ENCODE measurements around the gene SLC47A2.
"Not testable (repeated sequence)": the region's sequence is repeated elsewhere in the genome, so short reads cannot be mapped to it uniquely, and the experiment has no call there.

SLC47A2 gene

GRCh38 chr17:19703828-19704613, 12.4 kb downstream of the SLC47A2 start:
- Mint-ChIP-seq H3K4me1 (ENCODE audit: low read depth in 2 of 2) (no peaks in the 10 kb centered on the region), H3K36me3 (ENCODE audit: insufficient read depth) (peaks cover 3% of the 10 kb centered on the region), H3K9me3 (no peaks in the 10 kb centered on the region), H3K27ac (no peak overlapping the region), H3K27me3 (no peaks in the 10 kb centered on the region), H3K4me3 (no peak overlapping the region)
- DNase-seq = no peak
- ATAC-seq (replicated peaks) = no peak

- peak overlapping the region in 1 of 2 donors; percentile 44 for H3K27ac Mint-ChIP-seq
These were observed 13.1 kb downstream of the SLC47A2 start for GRCh38 chr17:19703106-19703827.

GRCh38 chr17:19702217-19702641, 14.2 kb downstream of the SLC47A2 start:
- Mint-ChIP-seq H3K27ac (peak overlapping the region in 1 of 2 donors; percentile 44), H3K9me3 (no peaks in the 10 kb centered on the region), H3K27me3 (no peaks in the 10 kb centered on the region), H3K4me1 (ENCODE audit: low read depth in 2 of 2) (no peaks in the 10 kb centered on the region), H3K4me3 (no peak overlapping the region), H3K36me3 (ENCODE audit: insufficient read depth) (peaks cover 3% of the 10 kb centered on the region)
- DNase-seq (no peak), ATAC-seq (replicated peaks) (no peak)

More at GRCh38 chr17:19703106-19703827, 13.1 kb downstream of the SLC47A2 start:
- ATAC-seq (replicated peaks) (no peak), DNase-seq (no peak)
- Mint-ChIP-seq H3K4me3 (no peak overlapping the region), H3K4me1 (ENCODE audit: low read depth in 2 of 2) (no peaks in the 10 kb centered on the region), H3K9me3 (no peaks in the 10 kb centered on the region), H3K36me3 (ENCODE audit: insufficient read depth) (peaks cover 3% of the 10 kb centered on the region), H3K27me3 (no peaks in the 10 kb centered on the region)

- Mint-ChIP-seq H3K4me3 (no peak overlapping the region), H3K27ac (no peak overlapping the region), H3K27me3 (no peaks in the 10 kb centered on the region), H3K4me1 (ENCODE audit: low read depth in 2 of 2) (no peaks in the 10 kb centered on the region), H3K36me3 (ENCODE audit: insufficient read depth) (no peaks in the 10 kb centered on the region), H3K9me3 (no peaks in the 10 kb centered on the region)
- no peak for DNase-seq
- no peak for ATAC-seq (replicated peaks)
These were observed 29.8 kb downstream of the SLC47A2 start for GRCh38 chr17:19686400-19687090.

GRCh38 chr17:19684909-19685580, 31.3 kb downstream of the SLC47A2 start:
- H3K4me3 Mint-ChIP-seq; H3K27me3 Mint-ChIP-seq; ATAC-seq (replicated peaks); DNase-seq; H3K36me3 Mint-ChIP-seq (ENCODE audit: insufficient read depth); H3K9me3 Mint-ChIP-seq; H3K4me1 Mint-ChIP-seq (ENCODE audit: low read depth in 2 of 2); H3K27ac Mint-ChIP-seq: not testable (repeated sequence)

GRCh38 chr17:19683117-19683516, 33.3 kb downstream of the SLC47A2 start:
- Mint-ChIP-seq H3K4me3 (no peak overlapping the region), H3K9me3 (no peaks in the 10 kb centered on the region), H3K36me3 (ENCODE audit: insufficient read depth) (no peaks in the 10 kb centered on the region), H3K4me1 (ENCODE audit: low read depth in 2 of 2) (no peaks in the 10 kb centered on the region), H3K27ac (no peak overlapping the region), H3K27me3 (no peaks in the 10 kb centered on the region)
- DNase-seq (no peak), ATAC-seq (replicated peaks) (no peak)

DNA sequence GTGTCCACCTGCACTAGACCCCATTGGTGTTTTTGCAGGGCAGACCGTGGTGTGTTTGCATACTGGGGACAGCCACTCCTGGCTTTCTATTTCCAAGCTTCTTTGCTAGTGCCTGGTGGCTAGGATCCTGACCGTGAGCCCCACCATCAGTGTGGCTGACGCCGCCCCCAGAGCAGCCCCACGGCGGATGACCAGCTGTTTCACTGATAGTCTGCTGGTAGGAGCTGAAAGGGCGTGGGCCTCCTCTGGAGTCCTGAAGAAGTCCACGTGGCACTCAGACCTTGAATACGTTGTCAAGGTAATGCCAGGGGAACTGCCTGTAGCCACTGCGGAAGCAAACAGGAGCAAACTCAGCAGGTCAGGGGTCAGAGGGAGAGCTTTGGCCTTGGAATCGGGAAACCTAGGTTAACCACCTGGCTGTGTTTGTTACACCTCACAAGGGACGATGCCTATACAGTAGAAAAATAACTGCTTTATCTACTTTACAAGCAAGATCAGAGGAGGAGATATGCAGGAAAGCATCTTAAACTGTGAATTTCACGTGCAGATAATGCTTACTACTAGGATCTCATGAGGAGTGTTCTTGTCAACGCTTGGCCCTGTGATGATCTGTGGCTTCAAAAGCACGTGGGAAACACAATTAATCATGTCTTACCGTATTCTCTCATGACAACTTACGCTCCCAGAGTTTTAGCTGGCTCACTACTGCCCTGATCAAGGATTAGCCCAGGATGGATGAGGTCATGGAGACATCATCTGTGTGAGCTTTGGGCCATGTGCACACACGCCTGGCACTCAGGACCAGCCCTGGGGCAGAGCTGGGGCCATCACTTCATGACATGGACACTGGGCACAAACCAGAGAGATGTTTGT, 37.6 kb downstream of the SLC47A2 start:
- H3K4me3 Mint-ChIP-seq = no peak overlapping the region
- no peak overlapping the region for H3K27ac Mint-ChIP-seq
- no peaks in the 10 kb centered on the region for H3K9me3 Mint-ChIP-seq
- H3K36me3 Mint-ChIP-seq (ENCODE audit: insufficient read depth) = peaks cover 4% of the 10 kb centered on the region
- H3K4me1 Mint-ChIP-seq (ENCODE audit: low read depth in 2 of 2) = no peaks in the 10 kb centered on the region
- no peaks in the 10 kb centered on the region for H3K27me3 Mint-ChIP-seq
- DNase-seq (no peak), ATAC-seq (replicated peaks) (no peak)

- DNase-seq (no peak), ATAC-seq (replicated peaks) (no peak)
- Mint-ChIP-seq H3K27me3 (no peaks in the 10 kb centered on the region), H3K4me3 (no peak overlapping the region), H3K27ac (no peak overlapping the region), H3K4me1 (ENCODE audit: low read depth in 2 of 2) (no peaks in the 10 kb centered on the region), H3K9me3 (no peaks in the 10 kb centered on the region), H3K36me3 (ENCODE audit: insufficient read depth) (peaks cover 4% of the 10 kb centered on the region)
These were observed 38.5 kb downstream of the SLC47A2 start for GRCh38 chr17:19677736-19678379.

DNA sequence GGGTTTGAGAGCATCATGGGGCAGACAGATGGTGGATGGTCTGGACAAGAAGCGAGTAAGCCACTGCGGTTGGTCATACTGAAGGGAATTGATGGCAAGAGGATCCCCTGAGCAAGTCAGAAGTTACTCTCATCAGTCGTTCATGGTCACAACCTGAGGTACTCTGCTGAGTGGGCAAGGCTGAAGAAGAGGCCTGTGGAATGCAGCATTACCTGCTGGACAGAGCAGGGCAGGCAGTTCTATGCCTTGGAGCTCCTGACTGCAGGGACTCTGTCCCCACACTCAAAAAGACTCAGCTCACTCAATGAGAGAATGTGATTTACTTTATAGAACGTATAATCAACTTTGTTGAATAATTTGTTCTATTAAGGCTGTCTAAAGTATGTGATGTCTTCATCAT, 39.5 kb downstream of the SLC47A2 start:
- Mint-ChIP-seq H3K4me3 (no peak overlapping the region), H3K27ac (no peak overlapping the region), H3K27me3 (no peaks in the 10 kb centered on the region), H3K4me1 (ENCODE audit: low read depth in 2 of 2) (no peaks in the 10 kb centered on the region), H3K36me3 (ENCODE audit: insufficient read depth) (peaks cover 8% of the 10 kb centered on the region), H3K9me3 (no peaks in the 10 kb centered on the region)
- ATAC-seq (replicated peaks) = no peak
- no peak for DNase-seq

DNA sequence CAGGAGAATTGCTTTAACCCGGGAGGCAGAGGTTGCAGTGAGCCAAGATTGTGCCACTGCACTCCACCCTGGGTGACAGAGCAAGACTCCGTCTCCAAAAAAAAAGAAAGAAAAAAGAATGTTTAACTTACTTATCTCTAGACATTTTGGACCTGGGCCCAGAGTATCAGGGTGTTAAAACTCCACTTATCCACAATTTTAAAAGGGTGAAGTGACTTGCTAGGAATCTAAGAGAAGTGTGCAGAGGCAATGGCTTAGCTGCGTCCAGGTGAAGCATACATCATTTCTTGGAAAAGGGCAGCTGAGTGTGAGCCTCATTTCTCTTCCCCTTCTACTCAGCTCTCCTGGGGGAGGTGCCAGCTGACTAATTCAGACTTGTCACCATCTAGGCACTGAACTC, 42.8 kb downstream of the SLC47A2 start:
- ATAC-seq (replicated peaks) (no peak), DNase-seq (no peak)
- Mint-ChIP-seq H3K4me3 (no peak overlapping the region), H3K27ac (no peak overlapping the region), H3K36me3 (ENCODE audit: insufficient read depth) (peaks cover 11% of the 10 kb centered on the region), H3K27me3 (no peaks in the 10 kb centered on the region), H3K9me3 (no peaks in the 10 kb centered on the region), H3K4me1 (ENCODE audit: low read depth in 2 of 2) (no peaks in the 10 kb centered on the region)

DNA sequence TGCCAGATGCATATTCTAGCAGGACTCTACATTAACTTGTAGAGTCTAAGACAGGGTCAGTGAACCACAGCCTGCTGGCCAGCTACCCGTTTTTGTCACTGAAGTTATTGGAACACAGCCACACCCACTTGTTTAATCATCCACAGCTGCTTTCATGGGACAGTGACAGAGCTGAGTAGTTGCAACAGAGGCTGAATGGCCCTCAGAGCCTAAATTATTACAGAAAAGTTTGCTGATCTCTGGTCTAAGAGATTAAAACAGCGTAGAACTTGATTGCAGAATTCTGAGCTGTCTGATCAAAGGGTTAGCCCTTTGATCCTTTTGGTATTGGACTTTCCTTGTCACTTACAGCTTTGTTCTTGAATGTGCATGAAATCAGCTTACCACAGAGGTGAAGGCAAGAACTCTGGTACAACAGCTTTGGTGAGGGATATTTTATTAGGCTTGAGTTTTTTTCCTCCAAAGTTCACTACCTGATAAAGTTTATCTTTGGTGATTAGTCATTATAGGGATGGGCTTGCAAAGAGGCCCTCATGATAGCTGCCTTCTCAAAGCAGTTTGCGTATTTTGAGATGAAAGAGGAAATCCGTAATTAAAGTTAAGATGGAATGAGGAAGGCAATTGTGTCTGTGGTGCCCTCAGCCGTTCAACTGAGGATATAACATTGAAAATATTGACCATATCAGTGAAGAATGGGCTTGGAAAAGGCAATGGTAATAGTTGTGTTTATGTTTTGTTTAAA, 44.2 kb downstream of the SLC47A2 start:
- no peak for ATAC-seq (replicated peaks)
- Mint-ChIP-seq H3K9me3 (no peaks in the 10 kb centered on the region), H3K36me3 (ENCODE audit: insufficient read depth) (peaks cover 16% of the 10 kb centered on the region), H3K27me3 (no peaks in the 10 kb centered on the region), H3K27ac (no peak overlapping the region), H3K4me3 (no peak overlapping the region), H3K4me1 (ENCODE audit: low read depth in 2 of 2) (no peaks in the 10 kb centered on the region)
- DNase-seq = no peak

- no peaks in the 10 kb centered on the region for H3K9me3 Mint-ChIP-seq
- H3K4me1 Mint-ChIP-seq (ENCODE audit: low read depth in 2 of 2) = no peaks in the 10 kb centered on the region
- ATAC-seq (replicated peaks) (no peak), DNase-seq (no peak)
- H3K27me3 Mint-ChIP-seq = no peaks in the 10 kb centered on the region
- H3K4me3 Mint-ChIP-seq = no peak overlapping the region
- no peak overlapping the region for H3K27ac Mint-ChIP-seq
- peaks cover 19% of the 10 kb centered on the region for H3K36me3 Mint-ChIP-seq (ENCODE audit: insufficient read depth)
These were observed 45.0 kb downstream of the SLC47A2 start for GRCh38 chr17:19671433-19671832.
